Activated CD8-positive, alpha-beta T cell treated with anti-CD3 and anti-CD28 coated beads for 36 hours (primary cell): Measurements from ENCODE around the gene PLXNC1. TPM values are rescaled to one million over a fixed set of nuclear protein-coding genes. Genes with fewer than 3 reads are reported as not detected.
A peak's percentile ranks its signal among the peaks of the same experiment; 100 is the strongest.

Experiments
- ATAC-seq: fragments of 200-7000 bp; cut with Tn5 transposase; one replicate; pipeline ENCODE4 v1.10.0; 2021; ENCODE audit warnings: mild to moderate bottlenecking, moderate library complexity
- CTCF ChIA-PET: fragments of 350-600 bp; sonication (Branson Sonifier 250); formaldehyde crosslinking; loops from one replicate; lab custom pipeline; 2021; ENCODE audit warnings: antibody characterized with exemption; lab: Charles Lee
- POLR2A ChIA-PET: fragments of 350-600 bp; sonication (Branson Sonifier 250); formaldehyde crosslinking; loops from one replicate; lab custom pipeline; 2021; ENCODE audit warnings: antibody characterized with exemption; lab: Charles Lee
- DNase-seq: peaks from one replicate; pipeline ENCODE4 v3.0.0-alpha.2; 2020
- H3K27ac Mint-ChIP-seq: one replicate; pipeline ENCODE4 v1.8.0; 2021; ENCODE audit warnings: mild to moderate bottlenecking, mixed read lengths
- H3K27me3 Mint-ChIP-seq: one replicate; pipeline ENCODE4 v1.8.0; 2021; ENCODE audit warnings: mixed read lengths
- H3K36me3 Mint-ChIP-seq: one replicate; pipeline ENCODE4 v1.8.0; 2021; ENCODE audit warnings: low read depth, mixed read lengths
- H3K4me1 Mint-ChIP-seq: one replicate; pipeline ENCODE4 v1.8.0; 2021; ENCODE audit warnings: low read depth, mixed read lengths
- H3K4me3 Mint-ChIP-seq: one replicate; pipeline ENCODE4 v1.8.0; 2021; ENCODE audit warnings: mild to moderate bottlenecking, moderate library complexity, mixed read lengths
- H3K9me3 Mint-ChIP-seq: one replicate; pipeline ENCODE4 v1.8.0; 2021; ENCODE audit warnings: mixed read lengths
- intact Hi-C: fragments of 100-400 bp; cut with micrococcal nuclease; formaldehyde crosslinking; loops from one replicate; pipeline ENCODE4 v1.10.0; 2022
- total RNA-seq, 2 experiments: library from RNA; stranded (reverse); gene quantifications; one replicate each; pipeline ENCODE4 v1.2.3, GENCODE V29; 2021
- TF ChIP-seq, protein P1 (sequence below): fragments of 200-600 bp; IDR thresholded peaks from one replicate; pipeline ENCODE4 v1.8.0; 2022; ENCODE audit warnings: antibody characterized with exemption, mild to moderate bottlenecking

Gene PLXNC1
- total RNA-seq, 2 experiments from 2014 or later = 8.8 to 9.5 TPM

DNA sequence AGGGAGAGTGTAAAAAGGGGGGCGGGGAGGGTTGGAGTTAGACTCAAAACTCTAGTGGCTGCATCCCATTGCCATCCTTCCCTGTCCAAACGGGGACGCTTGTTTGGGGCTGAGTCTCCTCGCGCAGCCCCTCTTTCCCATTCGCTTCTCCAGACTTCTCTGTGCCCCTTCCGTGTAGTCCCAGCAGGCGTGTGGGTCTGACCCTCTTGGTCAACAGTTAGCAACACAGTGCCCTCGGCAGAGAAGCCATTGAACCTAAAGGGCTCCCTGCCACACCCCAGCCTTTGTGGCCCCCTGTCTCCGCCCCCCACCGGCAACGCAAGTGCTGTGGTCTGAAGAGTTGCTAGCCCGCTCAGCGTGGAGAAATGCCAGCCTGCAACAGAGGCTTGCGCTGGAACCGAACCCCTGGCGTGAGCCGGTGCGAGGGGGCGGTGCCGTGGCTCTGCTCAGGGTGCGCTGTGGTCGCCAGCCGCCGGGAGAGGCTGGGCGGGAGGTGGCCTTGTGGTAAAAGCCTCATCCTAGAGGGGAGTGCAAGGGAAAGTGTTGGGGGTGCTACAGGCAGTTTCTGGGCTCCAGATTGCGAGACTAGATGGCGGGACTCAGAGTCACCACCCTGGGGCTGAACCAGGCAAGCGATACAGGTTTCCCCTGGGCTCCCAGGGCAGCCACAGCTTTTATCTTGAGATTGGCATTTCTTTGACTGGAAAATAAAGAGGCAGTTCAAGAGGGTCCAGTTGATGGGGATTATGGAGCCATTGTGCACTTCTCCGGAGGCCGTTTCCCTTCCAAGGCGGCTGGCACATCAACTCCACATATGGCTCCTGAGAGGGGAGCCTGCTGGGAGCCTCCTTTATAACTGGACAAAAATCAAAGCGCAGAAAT lies 2.1 kb downstream of the PLXNC1 start:
- intact Hi-C loops = no loop called here
- H3K9me3 Mint-ChIP-seq = no peaks in the 10 kb centered on the region

DNA sequence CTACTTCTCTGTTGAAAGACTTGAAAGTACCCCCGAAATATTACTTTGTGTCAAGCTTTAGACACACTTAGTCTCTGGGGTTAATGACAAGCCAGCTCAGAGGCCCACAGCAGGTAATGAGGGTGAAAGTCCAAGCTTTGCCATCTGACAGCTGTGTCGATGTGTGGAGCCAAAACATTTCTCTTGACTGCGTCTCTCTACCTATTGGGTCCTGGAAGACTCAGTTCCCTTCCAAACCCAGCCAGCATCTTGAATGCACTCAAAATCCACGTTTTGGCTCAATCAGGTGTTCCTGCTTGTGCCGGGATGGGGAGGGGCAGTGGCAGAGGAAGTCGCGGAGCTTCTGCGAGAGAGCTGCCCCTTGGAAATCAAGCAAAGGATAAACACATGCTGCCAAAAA lies 3.2 kb downstream of the PLXNC1 start:
- Mint-ChIP-seq H3K4me3 (no peak overlapping the region), H3K9me3 (no peaks in the 10 kb centered on the region), H3K36me3 (no peaks in the 10 kb centered on the region), H3K27me3 (peaks cover 19% of the 10 kb centered on the region), H3K4me1 (peaks cover 24% of the 10 kb centered on the region), H3K27ac (no peak overlapping the region)
- no peak for ATAC-seq
- intact Hi-C loops = no loop called here
- ChIA-PET CTCF (interaction anchor here (1.2 to 1.6 kb wide), 2 partner anchors 10 to 44 kb away, joined by 3 to 7 read pairs; no protein-coding TSS in a partner anchor), POLR2A (interaction anchor here (1.3 to 4.1 kb wide), 3 partner anchors 9 to 56 kb away, joined by 3 to 17 read pairs (median 3); no protein-coding TSS in a partner anchor)
- DNase-seq = no peak
- TF ChIP-seq, protein P1, sequence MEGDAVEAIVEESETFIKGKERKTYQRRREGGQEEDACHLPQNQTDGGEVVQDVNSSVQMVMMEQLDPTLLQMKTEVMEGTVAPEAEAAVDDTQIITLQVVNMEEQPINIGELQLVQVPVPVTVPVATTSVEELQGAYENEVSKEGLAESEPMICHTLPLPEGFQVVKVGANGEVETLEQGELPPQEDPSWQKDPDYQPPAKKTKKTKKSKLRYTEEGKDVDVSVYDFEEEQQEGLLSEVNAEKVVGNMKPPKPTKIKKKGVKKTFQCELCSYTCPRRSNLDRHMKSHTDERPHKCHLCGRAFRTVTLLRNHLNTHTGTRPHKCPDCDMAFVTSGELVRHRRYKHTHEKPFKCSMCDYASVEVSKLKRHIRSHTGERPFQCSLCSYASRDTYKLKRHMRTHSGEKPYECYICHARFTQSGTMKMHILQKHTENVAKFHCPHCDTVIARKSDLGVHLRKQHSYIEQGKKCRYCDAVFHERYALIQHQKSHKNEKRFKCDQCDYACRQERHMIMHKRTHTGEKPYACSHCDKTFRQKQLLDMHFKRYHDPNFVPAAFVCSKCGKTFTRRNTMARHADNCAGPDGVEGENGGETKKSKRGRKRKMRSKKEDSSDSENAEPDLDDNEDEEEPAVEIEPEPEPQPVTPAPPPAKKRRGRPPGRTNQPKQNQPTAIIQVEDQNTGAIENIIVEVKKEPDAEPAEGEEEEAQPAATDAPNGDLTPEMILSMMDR = no peak

More for the DNA sequence above, 2.1 kb downstream of the PLXNC1 start:
- ChIA-PET POLR2A (interaction anchor here (1.4 to 4.1 kb wide), 2 partner anchors 8 to 57 kb away, joined by 3 to 17 read pairs; no protein-coding TSS in a partner anchor), CTCF (interaction anchor here (1.5 to 2.7 kb wide), 6 partner anchors 11 to 119 kb away, joined by 3 to 19 read pairs (median 6); no protein-coding TSS in a partner anchor)
- H3K4me3 Mint-ChIP-seq = peak overlapping the region; percentile 87
- DNase-seq (peak; percentile 68), ATAC-seq (peak; percentile 5)
- peak overlapping the region; percentile 40 for H3K27ac Mint-ChIP-seq
- no peaks in the 10 kb centered on the region for H3K36me3 Mint-ChIP-seq
- TF ChIP-seq, protein P1 = no peak
- H3K4me1 Mint-ChIP-seq = peaks cover 24% of the 10 kb centered on the region
- peaks cover 24% of the 10 kb centered on the region for H3K27me3 Mint-ChIP-seq

DNA sequence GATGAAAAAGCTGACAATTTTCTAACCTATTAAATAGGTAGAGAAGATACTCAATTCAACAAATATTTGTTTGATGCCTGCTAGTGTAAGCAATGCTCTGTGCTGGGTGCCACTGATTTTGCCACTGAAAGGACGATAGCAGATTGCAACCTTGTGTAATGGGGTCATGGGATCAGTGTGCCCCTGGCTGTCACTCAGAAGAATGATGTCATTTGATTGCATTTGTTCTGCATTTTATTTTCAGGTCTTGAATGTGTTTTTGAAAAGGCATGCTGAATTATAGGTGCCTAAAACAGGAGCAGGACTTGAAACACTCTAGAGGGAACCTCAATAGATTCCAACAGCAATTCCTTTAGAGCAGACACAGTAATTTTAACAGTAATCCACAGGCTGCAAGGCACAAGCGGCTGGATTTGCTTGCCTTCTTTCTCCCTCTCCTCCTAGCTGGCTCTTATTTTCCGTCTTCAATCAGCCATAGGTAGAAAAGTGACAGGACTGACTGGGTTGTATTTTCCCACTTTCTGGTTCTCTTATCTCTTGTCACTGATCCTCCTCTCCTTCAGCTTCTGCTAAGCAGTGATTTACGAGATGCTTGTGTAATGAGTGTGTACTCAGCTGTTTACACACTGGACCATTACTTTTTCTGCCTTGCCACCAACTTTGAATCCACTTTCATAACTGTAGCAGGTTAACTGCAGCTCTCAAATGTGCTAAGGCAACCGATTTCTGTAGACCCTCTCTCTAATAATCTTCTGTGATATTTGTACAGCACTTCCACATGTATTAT lies 4.1 kb downstream of the PLXNC1 start:
- ATAC-seq = no peak
- TF ChIP-seq, protein P1 = no peak
- H3K4me3 Mint-ChIP-seq = no peak overlapping the region
- ChIA-PET CTCF (interaction anchor here (1.2 to 2.0 kb wide), 3 partner anchors 9 to 43 kb away, joined by 3 to 7 read pairs (median 5); no protein-coding TSS in a partner anchor), POLR2A (interaction anchor here (1.3 to 2.1 kb wide), 3 partner anchors 8 to 56 kb away, joined by 3 to 6 read pairs (median 3); no protein-coding TSS in a partner anchor)
- no peaks in the 10 kb centered on the region for H3K36me3 Mint-ChIP-seq
- peaks cover 10% of the 10 kb centered on the region for H3K27me3 Mint-ChIP-seq
- no peak for DNase-seq
- intact Hi-C loops = no loop called here
- peaks cover 24% of the 10 kb centered on the region for H3K4me1 Mint-ChIP-seq
- H3K9me3 Mint-ChIP-seq = no peaks in the 10 kb centered on the region
- H3K27ac Mint-ChIP-seq = no peak overlapping the region

DNA sequence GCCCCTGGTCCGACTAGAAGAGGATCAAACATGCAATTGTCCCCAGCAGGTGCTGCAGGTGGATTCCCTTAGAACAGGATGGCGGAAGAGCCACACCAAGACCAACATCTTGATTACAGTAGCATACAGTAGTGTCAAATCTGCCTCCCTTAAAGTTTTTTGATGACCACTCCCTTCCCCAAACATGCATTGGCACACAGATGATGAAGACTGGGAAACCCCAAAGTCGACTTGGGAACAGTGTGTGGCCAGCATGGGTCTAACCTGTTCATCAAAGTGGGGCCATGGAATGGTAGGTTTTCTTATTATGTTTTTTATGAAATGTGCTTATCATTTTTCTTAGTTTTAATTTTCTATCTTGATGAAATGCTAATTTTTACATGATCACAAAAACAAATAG lies 8.8 kb downstream of the PLXNC1 start:
- POLR2A ChIA-PET = interaction anchor here (0.6 to 1.1 kb wide), 4 partner anchors 9 to 260 kb away, joined by 3 read pairs; partner anchors contain the start of gene PLXNC1
- Mint-ChIP-seq H3K4me1 (peaks cover 12% of the 10 kb centered on the region), H3K36me3 (no peaks in the 10 kb centered on the region), H3K4me3 (no peak overlapping the region), H3K27me3 (peaks cover 4% of the 10 kb centered on the region), H3K9me3 (peaks cover 4% of the 10 kb centered on the region), H3K27ac (no peak overlapping the region)
- TF ChIP-seq, protein P1 = no peak
- DNase-seq = no peak
- intact Hi-C loops = no loop called here
- CTCF ChIA-PET = no interaction called here
- ATAC-seq = no peak
